H7 (cell line): Measurements from ENCODE around the gene TM4SF1. TPM values are rescaled to one million over a fixed set of nuclear protein-coding genes. Genes with fewer than 3 reads are reported as not detected.

Experiments used
- DNase-seq: peaks from one replicate; pipeline ENCODE4 v3.0.0; 2012
- H3K27me3 ChIP-seq: 2 replicates; pipeline ENCODE4 v1.6.0; 2011; ENCODE audit warnings: mild to moderate bottlenecking, low read length; ENCODE audit not compliant: control insufficient read depth, insufficient read depth
- H3K36me3 ChIP-seq: replicated peaks from 2 replicates; pipeline ENCODE4 v1.5.1; 2011; ENCODE audit warnings: low read length; ENCODE audit not compliant: control insufficient read depth, insufficient read depth
- H3K4me3 ChIP-seq: 2 replicates; pipeline ENCODE4 v1.5.1; 2011; ENCODE audit warnings: low read depth, mild to moderate bottlenecking, control low read depth, low read length, moderate library complexity; ENCODE audit not compliant: insufficient read depth
- total RNA-seq: library from RNA; depleted of rRNA; stranded (reverse); fragments of >200 nt; shearing (Covaris generic); gene quantifications from 2 replicates; pipeline ENCODE4 v1.2.3, GENCODE V29; 2014

Gene TM4SF1
- total RNA-seq, 1 experiment from 2014 or later, result 0.07 TPM

- H3K27me3 ChIP-seq, result no peaks in the 10 kb centered on the region
- H3K36me3 ChIP-seq, result no peaks in the 10 kb centered on the region
- DNase-seq, result no peak
- no peak overlapping the region for H3K4me3 ChIP-seq
These were observed 2.5 kb downstream of the TM4SF1 start for GRCh38 chr3:149374793-149375500.

DNA sequence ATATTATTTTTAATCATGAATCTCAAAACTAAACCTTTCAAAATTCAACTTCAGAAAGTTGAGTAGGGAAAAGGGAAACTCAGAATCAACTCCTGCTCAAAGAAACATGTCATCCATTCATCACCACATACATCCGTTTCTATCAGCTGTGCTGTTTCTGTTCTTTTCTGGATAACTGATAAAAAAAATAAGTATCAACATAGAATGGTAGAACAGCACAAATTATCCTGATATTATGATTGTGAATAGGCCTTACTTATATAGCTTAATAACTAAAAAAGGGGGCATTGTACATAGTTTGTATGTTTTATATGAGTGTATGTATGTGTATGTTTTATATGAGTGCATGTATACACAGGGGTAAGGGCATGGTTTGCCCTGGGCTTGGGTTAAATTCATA is 3.1 kb downstream of the TM4SF1 start:
- Histone ChIP-seq H3K4me3 (no peak overlapping the region), H3K27me3 (no peaks in the 10 kb centered on the region), H3K36me3 (no peaks in the 10 kb centered on the region)
- DNase-seq, result no peak

GRCh38 chr3:149373235-149374125 is 4.0 kb downstream of the TM4SF1 start:
- Histone ChIP-seq H3K4me3 (no peak overlapping the region), H3K36me3 (no peaks in the 10 kb centered on the region), H3K27me3 (no peaks in the 10 kb centered on the region)
- no peak for DNase-seq

DNA sequence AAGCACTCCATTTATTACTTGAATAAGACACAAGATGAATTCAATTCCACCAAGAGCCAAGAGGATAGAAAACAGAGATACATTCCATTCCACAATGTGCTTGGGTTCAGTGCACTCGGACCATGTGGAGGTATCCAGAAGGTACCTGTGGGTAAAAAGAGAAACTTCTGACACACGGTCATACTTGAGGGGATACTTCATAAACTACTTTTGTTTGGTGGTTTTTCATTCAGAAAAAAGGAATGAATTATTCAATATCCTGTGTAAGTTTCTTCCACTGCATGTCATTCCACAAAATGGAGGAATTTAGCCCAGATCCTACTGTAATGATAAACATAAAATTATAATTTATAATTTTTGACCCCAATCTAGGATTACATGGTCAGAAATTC is 5.7 kb downstream of the TM4SF1 start:
- H3K36me3 ChIP-seq, result no peaks in the 10 kb centered on the region
- no peak for DNase-seq
- no peaks in the 10 kb centered on the region for H3K27me3 ChIP-seq
- H3K4me3 ChIP-seq, result no peak overlapping the region

DNA sequence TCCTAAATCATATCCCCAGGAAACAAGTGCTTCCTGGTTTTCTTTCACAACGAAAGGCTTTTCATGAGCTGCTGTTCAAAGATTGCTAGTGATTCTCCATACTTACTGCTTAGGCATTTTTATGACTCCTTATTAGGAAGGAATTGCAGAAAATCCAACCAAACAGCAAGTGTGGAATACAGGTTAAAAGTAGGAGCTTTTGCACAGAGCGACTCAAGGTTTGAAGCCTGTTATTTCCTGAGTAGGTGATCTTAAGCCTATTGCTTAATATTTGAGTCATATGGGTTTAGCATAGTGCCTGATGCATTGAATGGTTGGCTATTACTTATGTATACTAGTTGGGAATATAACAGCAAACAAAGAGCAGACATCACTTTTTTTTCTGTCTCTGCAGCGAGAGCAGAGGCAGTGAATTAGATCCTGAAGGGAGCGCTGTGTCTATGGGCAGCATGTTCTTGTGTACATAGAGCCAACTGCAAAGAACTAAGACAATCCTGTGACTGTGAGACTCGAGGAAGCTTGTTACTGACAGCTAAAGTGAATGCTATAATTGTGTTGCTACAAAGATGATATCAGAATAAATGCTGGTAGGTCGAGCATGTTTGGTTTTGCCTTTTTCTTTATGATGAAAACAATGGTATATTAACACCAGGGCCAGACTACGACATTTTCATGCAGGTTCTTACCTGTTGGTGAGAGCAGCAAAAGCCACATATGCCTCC is 6.3 kb downstream of the TM4SF1 start:
- Histone ChIP-seq H3K4me3 (no peak overlapping the region), H3K27me3 (no peaks in the 10 kb centered on the region), H3K36me3 (no peaks in the 10 kb centered on the region)
- DNase-seq, result no peak

GRCh38 chr3:149369991-149370866 is 7.2 kb downstream of the TM4SF1 start:
- no peaks in the 10 kb centered on the region for H3K27me3 ChIP-seq
- no peak overlapping the region for H3K4me3 ChIP-seq
- DNase-seq, result no peak
- H3K36me3 ChIP-seq, result no peaks in the 10 kb centered on the region

GRCh38 chr3:149368674-149369497 is 8.6 kb downstream of the TM4SF1 start:
- Histone ChIP-seq H3K27me3 (no peaks in the 10 kb centered on the region), H3K4me3 (no peak overlapping the region), H3K36me3 (no peaks in the 10 kb centered on the region)
- no peak for DNase-seq

DNA sequence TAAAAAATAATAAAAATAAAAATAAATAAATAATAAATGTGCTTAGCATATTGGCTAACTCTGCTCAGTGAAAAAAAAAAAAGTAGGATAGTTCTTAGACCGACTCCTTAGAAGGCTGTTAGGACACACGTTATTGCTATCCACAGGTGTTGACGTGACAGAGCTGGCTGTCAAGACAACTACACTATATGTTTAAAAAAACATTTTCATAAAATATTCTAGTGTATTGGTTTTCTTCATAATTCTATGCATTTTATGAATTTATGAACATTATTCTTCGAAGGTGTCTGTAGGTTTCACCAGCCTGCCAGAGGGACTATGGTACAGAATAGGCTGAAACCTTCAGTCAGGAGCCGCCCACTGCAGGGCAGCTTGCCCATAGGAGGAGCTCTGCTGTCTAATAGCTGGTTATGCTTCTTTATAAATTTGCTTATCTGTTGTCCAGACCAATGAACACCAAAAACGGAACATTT is 9.2 kb downstream of the TM4SF1 start:
- Histone ChIP-seq H3K27me3 (no peaks in the 10 kb centered on the region), H3K4me3 (no peak overlapping the region), H3K36me3 (no peaks in the 10 kb centered on the region)
- DNase-seq, result no peak

GRCh38 chr3:149366941-149367840 is 10.3 kb downstream of the TM4SF1 start:
- H3K36me3 ChIP-seq, result no peaks in the 10 kb centered on the region
- DNase-seq, result no peak
- no peak overlapping the region for H3K4me3 ChIP-seq
- H3K27me3 ChIP-seq, result no peaks in the 10 kb centered on the region

GRCh38 chr3:149366031-149366430 is 11.4 kb downstream of the TM4SF1 start:
- no peak overlapping the region for H3K4me3 ChIP-seq
- H3K27me3 ChIP-seq, result no peaks in the 10 kb centered on the region
- no peaks in the 10 kb centered on the region for H3K36me3 ChIP-seq

GRCh38 chr3:149364624-149365023 is 12.8 kb downstream of the TM4SF1 start:
- Histone ChIP-seq H3K27me3 (no peaks in the 10 kb centered on the region), H3K36me3 (no peaks in the 10 kb centered on the region)

More at GRCh38 chr3:149366031-149366430, 11.4 kb downstream of the TM4SF1 start:
- DNase-seq, result no peak

GRCh38 chr3:149363053-149363452 is 14.4 kb downstream of the TM4SF1 start:
- no peaks in the 10 kb centered on the region for H3K36me3 ChIP-seq
- DNase-seq, result no peak
- no peaks in the 10 kb centered on the region for H3K27me3 ChIP-seq
- no peak overlapping the region for H3K4me3 ChIP-seq

More at GRCh38 chr3:149364624-149365023, 12.8 kb downstream of the TM4SF1 start:
- H3K4me3 ChIP-seq, result no peak overlapping the region
- DNase-seq, result no peak
